ENCODE data around the gene RIOK2.

Gene RIOK2

DNA sequence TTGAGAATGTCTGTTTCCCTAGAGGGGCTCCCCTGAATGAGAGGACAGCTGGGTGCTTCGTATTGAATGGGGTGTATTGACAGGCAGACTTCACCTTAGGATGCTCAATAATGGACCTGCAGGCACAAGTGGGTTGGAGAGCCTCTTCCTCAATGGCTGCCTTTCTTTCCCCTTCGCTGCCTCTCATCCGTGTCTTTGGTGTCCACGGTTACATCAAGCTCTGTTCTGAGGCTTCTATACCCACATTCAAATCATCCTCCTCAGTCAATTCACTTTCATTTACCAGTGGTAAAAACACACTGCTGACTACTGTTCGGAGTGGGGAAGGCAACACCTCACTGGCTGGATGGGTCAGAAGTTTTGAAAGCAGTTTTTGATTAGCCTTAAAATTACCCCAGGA lies 61.2 kb downstream of the RIOK2 start:
- no peak for DNase-seq

DNA sequence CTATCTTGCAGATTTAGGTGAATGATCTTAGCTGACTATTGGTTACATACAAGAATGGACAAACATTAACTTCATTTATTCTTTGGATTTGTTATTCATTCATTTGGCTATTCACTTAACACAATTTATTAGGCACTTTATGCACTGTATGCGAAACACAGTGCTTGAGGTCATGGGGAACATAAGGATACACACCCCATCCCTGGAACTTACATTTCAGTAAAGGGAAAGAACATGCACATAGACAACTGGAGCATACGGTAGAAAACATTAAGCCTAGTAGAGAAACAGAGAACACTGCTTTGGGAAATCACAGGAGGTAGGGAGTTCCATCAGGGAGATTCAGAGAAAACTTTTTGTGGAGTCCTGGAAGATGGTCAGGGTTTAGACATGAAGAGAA lies 62.9 kb downstream of the RIOK2 start:
- DNase-seq: no peak

- DNase-seq: no peak
These were observed 64.0 kb downstream of the RIOK2 start for GRCh38 chr5:97119007-97119390.

- DNase-seq: no peak
These were observed 64.6 kb downstream of the RIOK2 start for GRCh38 chr5:97118261-97119006.

GRCh38 chr5:97115932-97116331 lies 67.1 kb downstream of the RIOK2 start:
- DNase-seq: no peak

- DNase-seq: no peak
These were observed 70.8 kb downstream of the RIOK2 start for GRCh38 chr5:97112230-97112629.

DNA sequence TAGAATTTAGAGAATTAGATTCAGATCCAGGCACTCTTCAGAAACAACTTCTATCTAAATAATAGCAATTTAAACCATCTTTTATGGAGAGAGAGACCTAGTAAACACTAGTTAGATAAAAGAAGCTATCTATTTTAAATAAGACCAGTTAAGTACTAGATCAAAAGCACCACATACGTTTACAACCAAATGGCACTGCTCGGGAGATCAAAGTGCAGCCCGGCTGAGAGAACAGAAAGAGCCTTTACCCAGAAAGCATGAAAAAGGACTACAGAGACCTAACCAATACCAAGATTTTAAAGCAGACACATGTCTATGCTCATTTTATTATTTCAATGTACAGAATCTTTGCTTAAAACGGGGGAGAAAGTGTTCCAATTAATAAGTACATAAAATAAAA lies 71.4 kb downstream of the RIOK2 start:
- DNase-seq: no peak

- no peak for DNase-seq
These were observed 72.0 kb downstream of the RIOK2 start for GRCh38 chr5:97111004-97111403.
